Measurements from ENCODE around the gene MAP3K12.
A peak's percentile ranks its signal among the peaks of the same experiment; 100 is the strongest.

The MAP3K12 gene

GRCh38 chr12:53510181-53510812 lies 11.0 kb upstream of the MAP3K12 start:
- DNase-seq (ENCODE audit: extremely low read depth in 1 of 2, low read depth in 1 of 2) = no peak

- DNase-seq (ENCODE audit: extremely low read depth in 1 of 2, low read depth in 1 of 2) = peak; percentile 48 to 69
Observed at GRCh38 chr12:53508534-53509170, 9.4 kb upstream of the MAP3K12 start.

- no peak for DNase-seq (ENCODE audit: extremely low read depth in 1 of 2, low read depth in 1 of 2)
Observed at GRCh38 chr12:53507603-53507885, 8.3 kb upstream of the MAP3K12 start.

- DNase-seq (ENCODE audit: extremely low read depth in 1 of 2, low read depth in 1 of 2) = no peak
Observed at GRCh38 chr12:53506881-53507602, 7.8 kb upstream of the MAP3K12 start, which contains the start of gene NPFF. TSS of gene NPFF (minus strand) at chr12:53507484. CDS start at chr12:53507474, 10 bp downstream.

- DNase-seq (ENCODE audit: extremely low read depth in 1 of 2, low read depth in 1 of 2) = no peak
Observed at GRCh38 chr12:53506450-53506785, 7.2 kb upstream of the MAP3K12 start.

GRCh38 chr12:53505555-53506449 lies 6.5 kb upstream of the MAP3K12 start:
- DNase-seq (ENCODE audit: extremely low read depth in 1 of 2, low read depth in 1 of 2) = no peak

GRCh38 chr12:53505086-53505485 lies 5.8 kb upstream of the MAP3K12 start:
- DNase-seq (ENCODE audit: extremely low read depth in 1 of 2, low read depth in 1 of 2) = no peak

GRCh38 chr12:53504004-53504920 lies 5.0 kb upstream of the MAP3K12 start:
- no peak for DNase-seq (ENCODE audit: extremely low read depth in 1 of 2, low read depth in 1 of 2)

- DNase-seq (ENCODE audit: extremely low read depth in 1 of 2, low read depth in 1 of 2) = no peak
Observed at GRCh38 chr12:53502983-53503728, 3.9 kb upstream of the MAP3K12 start.

- no peak for DNase-seq (ENCODE audit: extremely low read depth in 1 of 2, low read depth in 1 of 2)
Observed at GRCh38 chr12:53502331-53502730, 3.1 kb upstream of the MAP3K12 start.

- no peak for DNase-seq (ENCODE audit: extremely low read depth in 1 of 2, low read depth in 1 of 2)
Observed at GRCh38 chr12:53501615-53502181, 2.4 kb upstream of the MAP3K12 start.

- DNase-seq (ENCODE audit: extremely low read depth in 1 of 2, low read depth in 1 of 2) = peak; percentile 94 to 97
Observed at GRCh38 chr12:53500776-53501614, 1.7 kb upstream of the MAP3K12 start, which contains the start of gene TARBP2. TSS of gene TARBP2 (plus strand) at chr12:53501283. CDS start at chr12:53501409, 126 bp downstream.

- DNase-seq (ENCODE audit: extremely low read depth in 1 of 2, low read depth in 1 of 2) = no peak
Observed at GRCh38 chr12:53500142-53500775, 1.0 kb upstream of the MAP3K12 start.

- DNase-seq (ENCODE audit: extremely low read depth in 1 of 2, low read depth in 1 of 2) = no peak
Observed at GRCh38 chr12:53498235-53498630, 1.0 kb downstream of the MAP3K12 start.

- no peak for DNase-seq (ENCODE audit: extremely low read depth in 1 of 2, low read depth in 1 of 2)
Observed at GRCh38 chr12:53497461-53497860, 1.8 kb downstream of the MAP3K12 start.

GRCh38 chr12:53496752-53497032 lies 2.6 kb downstream of the MAP3K12 start:
- DNase-seq (ENCODE audit: extremely low read depth in 1 of 2, low read depth in 1 of 2) = no peak

- no peak for DNase-seq (ENCODE audit: extremely low read depth in 1 of 2, low read depth in 1 of 2)
Observed at GRCh38 chr12:53495903-53496751, 3.1 kb downstream of the MAP3K12 start.

Data from activated CD8-positive, alpha-beta memory T cell treated with anti-CD3 and anti-CD28 coated beads for 1 hour (primary cell).